HG02884 (cell line): Measurements from ENCODE around the gene LCE3E.
"Not testable (repeated sequence)": the region's sequence is repeated elsewhere in the genome, so short reads cannot be mapped to it uniquely, and the experiment has no call there.

ENCODE experiments used
- ATAC-seq: cut with Tn5 transposase; IDR thresholded peaks from one replicate; pipeline ENCODE4 v1.9.1; 2021; ENCODE audit warnings: mild to moderate bottlenecking, moderate library complexity; ENCODE audit not compliant: unreplicated experiment

LCE3E gene

GRCh38 chr1:152566681-152567080 is at the start of gene LCE3E:
LCE3E (minus strand) TSS chr1:152566780; CDS start chr1:152566208, 572 bp downstream.
- no peak for ATAC-seq

- no peak for ATAC-seq
These were observed 46.9 kb upstream of the LCE3E start, which contains the start of gene LCE3B for GRCh38 chr1:152613511-152613910. LCE3B (plus strand) TSS chr1:152613811; CDS start chr1:152613811, 0 bp downstream.

DNA sequence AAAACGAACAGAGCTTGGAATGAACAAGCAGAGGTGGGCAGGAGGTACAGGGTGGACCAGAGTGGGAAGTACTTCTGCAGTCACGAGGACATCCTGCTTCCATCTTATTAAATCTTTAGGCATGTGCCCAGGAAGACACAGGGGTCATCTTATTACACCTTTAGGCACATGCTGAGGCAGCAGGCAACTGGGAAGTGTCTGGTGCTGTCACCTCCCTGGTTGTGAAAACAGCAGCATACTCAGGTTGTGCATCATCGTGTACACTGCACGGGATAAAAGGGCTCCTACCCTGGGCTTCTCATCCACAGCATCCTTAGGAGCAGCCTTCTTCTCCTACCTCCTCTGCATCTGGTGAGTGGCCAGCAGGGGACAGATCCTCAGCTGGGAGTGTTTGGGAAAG is 33.4 kb upstream of the LCE3E start, which contains the start of gene LCE3C:
LCE3C (plus strand) TSS at position 301 of the 400 bp plus-strand sequence. CDS start 498 bp downstream, outside the sequence.
- ATAC-seq: no peak

- ATAC-seq: no peak
These were observed 30.4 kb upstream of the LCE3E start for GRCh38 chr1:152596986-152597385.

DNA sequence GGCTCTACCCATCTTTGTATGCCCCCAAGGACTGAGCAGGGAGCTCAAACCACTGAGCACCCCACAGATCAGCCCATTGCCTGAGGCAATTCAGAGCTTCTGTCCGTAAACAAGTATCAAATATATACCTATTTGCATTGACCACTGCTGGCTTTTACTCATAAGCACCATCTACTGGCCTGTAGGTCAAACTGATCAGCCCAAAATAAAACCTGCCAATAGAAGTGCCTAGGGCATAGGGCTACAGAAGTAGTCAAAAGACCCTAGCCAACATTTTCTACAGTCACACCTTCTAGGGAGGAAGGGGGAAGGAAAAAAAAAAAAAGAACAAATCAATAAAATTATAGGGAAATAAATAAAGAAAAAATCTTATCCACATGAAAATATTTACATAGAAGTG is 19.0 kb upstream of the LCE3E start:
- ATAC-seq: no peak

DNA sequence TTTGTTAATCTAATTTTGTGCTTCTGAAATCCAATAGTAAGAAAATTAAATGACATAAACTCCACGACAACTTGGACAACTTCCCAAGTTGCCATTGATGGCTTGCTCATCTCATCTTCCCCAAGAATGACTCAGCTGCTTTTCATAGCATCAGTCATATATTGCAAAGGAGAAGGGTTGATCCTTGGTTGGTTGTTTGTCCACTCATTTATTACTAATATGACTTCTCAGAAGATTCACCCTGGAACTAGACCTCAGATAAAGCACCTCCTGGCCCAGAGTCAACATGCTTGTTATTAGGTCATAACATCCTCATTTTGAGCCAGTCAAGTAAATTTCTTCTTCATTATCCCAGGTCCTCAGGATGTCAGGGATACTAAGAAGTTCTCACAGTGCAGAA is 16.1 kb upstream of the LCE3E start:
- no peak for ATAC-seq

DNA sequence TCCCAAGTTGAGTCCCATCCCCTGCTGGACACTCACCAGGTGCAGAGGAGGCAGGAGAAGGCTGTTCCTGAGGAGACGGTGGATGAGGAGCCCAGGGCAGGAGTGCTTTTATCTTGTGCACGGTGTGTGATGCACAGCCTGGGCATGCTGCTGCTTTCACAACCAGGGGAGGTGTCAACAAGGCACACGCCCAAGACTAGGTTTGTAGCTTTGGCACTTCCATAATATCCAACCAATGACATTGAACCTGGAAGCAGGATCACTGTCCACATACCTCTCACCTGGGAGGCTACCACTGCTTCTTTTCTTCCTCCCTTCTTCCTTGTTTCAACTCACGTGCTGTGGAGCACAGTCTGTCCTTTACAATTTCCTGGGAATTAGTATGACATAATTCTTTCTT is 13.9 kb upstream of the LCE3E start, which contains the start of gene LCE3D:
LCE3D (minus strand) TSS at position 84 of the 400 bp plus-strand sequence. CDS start 580 bp downstream, outside the sequence.
- ATAC-seq: no peak

DNA sequence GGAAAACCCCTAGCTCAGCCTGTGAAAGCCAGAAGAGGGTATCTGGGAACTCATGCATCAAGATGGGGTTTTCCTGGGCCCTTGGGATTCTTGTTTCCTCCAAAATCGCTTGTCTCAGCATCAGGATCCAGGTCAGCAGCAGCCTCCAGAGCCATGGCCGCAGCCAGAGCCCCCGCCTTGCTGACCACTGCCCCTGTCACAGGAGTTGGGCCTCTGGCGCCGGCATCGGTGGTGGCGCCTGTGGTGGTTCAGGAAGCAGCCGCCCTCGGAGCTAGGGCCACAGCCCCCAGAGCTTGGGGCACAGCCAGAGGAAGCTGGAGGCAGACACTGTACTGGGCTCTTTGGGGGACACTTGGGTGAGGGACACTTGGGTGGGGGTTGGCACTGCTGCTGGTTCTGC is 12.9 kb upstream of the LCE3E start:
- ATAC-seq: not testable (repeated sequence)

- no peak for ATAC-seq
These were observed 10.6 kb upstream of the LCE3E start for GRCh38 chr1:152577168-152577567.

- ATAC-seq: no peak
These were observed 905 bp downstream of the LCE3E start for GRCh38 chr1:152565535-152566215.

DNA sequence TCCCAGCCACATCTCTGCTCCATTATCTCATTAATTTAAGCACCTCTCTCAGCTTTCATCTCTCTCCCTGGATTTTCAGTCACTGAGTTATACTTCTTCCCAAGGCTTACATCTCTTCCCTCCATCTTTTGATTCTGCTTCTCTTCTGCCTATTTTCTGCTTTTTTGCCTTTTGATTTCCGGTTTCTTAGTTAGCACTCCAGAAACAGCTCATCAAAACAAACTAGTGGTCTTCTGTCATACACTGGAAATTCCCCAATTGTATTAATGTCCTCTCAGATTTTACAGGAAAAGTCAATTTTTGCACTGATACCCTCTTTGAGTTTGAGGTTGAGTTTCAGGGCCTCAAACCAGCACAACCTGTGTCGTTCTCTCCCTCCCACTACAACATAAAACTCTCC is 1.5 kb downstream of the LCE3E start:
- no peak for ATAC-seq

DNA sequence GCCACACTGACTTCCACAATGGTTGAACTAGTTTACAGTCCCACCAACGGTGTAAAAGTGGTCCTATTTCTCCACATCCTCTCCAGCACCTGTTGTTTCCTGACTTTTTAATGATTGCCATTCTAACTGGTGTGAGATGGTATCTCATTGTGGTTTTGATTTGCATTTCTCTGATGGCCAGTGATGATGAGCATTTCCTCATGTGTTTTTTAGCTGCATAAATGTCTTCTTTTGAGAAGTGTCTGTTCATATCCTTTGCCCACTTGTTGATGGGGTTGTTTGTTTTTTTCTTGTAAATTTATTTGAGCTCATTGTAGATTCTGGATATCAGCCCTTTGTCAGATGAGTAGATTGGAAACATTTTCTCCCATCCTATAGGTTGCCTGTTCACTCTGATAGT is 18.2 kb downstream of the LCE3E start:
- ATAC-seq: not testable (repeated sequence)

DNA sequence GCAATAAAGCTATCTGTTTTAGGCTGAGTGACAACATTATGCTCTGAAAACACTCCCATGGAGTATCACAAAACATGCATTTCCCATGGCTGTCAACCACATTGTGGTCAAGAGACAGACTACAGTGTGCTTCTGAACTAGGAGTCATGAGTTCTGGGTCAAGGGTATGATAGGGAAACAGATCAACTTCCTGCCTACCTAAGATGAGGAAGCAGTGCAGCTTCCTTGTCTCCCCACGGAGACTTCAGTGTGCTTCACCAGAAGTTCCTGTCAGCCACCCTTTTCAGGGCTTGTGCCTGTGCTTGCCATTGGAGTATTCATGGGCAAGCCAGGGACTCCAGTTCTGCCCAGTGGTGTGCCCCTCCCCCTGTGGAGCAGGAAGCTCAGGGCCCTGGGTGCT is 19.9 kb downstream of the LCE3E start:
- no peak for ATAC-seq

- no peak for ATAC-seq
These were observed 22.8 kb downstream of the LCE3E start for GRCh38 chr1:152543820-152544219.

- no peak for ATAC-seq
These were observed 26.7 kb downstream of the LCE3E start for GRCh38 chr1:152539901-152540300.

GRCh38 chr1:152537496-152537895 is 29.1 kb downstream of the LCE3E start:
- no peak for ATAC-seq

- ATAC-seq: no peak
These were observed 30.8 kb downstream of the LCE3E start for GRCh38 chr1:152535774-152536173.

DNA sequence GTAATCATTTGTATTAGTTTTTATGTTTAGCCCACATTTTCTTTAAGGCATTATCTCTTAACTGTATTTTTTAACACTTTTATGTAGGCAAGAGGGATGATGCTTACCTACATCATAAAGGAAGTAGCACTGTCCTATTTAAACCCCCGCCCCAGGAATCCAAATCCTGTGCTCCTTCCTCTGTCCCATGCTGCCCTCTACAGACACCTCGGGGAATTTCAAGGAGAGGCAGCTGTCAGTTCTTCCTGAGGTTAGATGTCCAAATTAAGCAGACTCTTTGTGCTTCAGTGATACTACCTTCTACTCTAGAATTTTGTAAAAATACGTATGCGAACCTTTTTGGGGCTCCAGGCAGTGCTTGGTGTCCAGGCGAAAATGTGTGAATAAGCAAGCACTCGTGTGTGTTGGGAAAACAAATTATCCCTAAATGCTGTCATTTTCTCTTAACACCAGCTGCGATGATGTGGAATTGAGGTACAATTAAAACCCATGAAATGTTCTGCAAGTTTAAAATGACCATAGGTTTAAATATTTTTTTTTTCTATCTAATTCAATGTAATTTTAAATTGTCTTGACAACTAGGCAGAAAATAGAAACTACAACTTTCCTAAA is 33.1 kb downstream of the LCE3E start:
- no peak for ATAC-seq

GRCh38 chr1:152525080-152525641 is 41.4 kb downstream of the LCE3E start:
- no peak for ATAC-seq

- no peak for ATAC-seq
These were observed 46.0 kb downstream of the LCE3E start for GRCh38 chr1:152520561-152521090.

DNA sequence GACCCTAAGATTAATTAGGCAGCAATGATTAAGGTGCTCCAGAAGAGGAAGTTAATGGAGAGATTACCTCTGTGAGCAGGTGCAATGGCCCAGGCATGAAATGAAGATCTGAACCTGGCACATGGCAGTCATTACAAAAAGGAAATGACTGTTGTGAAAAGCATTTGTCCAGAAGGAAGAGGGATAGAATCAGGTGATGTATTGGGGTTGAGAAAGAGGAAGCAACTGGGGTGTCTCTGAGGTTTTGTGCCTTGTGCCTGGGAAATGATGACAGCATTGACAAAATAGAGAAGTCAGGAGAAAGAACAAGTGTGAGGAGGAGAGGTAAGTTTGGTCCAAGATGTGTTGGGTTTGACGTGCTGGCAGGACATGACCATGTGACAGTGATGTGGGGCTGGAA is 46.7 kb downstream of the LCE3E start:
- ATAC-seq: no peak
